SK-N-SH (cell line): ENCODE results near the gene TCEAL4. TPM values are rescaled to one million over a fixed set of nuclear protein-coding genes. Genes with fewer than 3 reads are reported as not detected.

Experiments used
- CTCF ChIA-PET: fragments of 300-600, 350-600 bp; formaldehyde crosslinking; extraction: SDS; loops from one replicate; lab custom pipeline; 2021; lab: Yijun Ruan, JAX
- POLR2A ChIA-PET: fragments of 350-600 bp; sonication (Branson Sonifier 250); formaldehyde crosslinking; extraction: SDS; loops from one replicate; lab custom pipeline; 2020; ENCODE audit warnings: antibody characterized with exemption, inconsistent platforms; lab: Yijun Ruan, JAX
- DNase-seq: peaks from one replicate; pipeline ENCODE4 v3.0.0; 2012
- H2AFZ ChIP-seq: fragments of 200-600 bp; sonication (generic); 2 replicates; pipeline ENCODE4 v1.8.1; 2016; ENCODE audit warnings: antibody characterized with exemption, mild to moderate bottlenecking, low read depth
- H3F3A ChIP-seq: fragments of 200-600 bp; sonication (generic); replicated peaks from 2 replicates; pipeline ENCODE3; 2016; ENCODE audit warnings: antibody characterized with exemption, mild to moderate bottlenecking; ENCODE audit not compliant: insufficient read depth
- H3K27ac ChIP-seq, 2 experiments: fragments of 200-500 bp in 1 of 2; fragments of 200-600 bp in 1 of 2; sonication (Bioruptor generic) in 1 of 2; sonication (generic), shearing (Covaris generic) in 1 of 2; 2 replicates each; pipeline versions ENCODE4 v1.5.1 to v1.6.1; 2014 to 2016; ENCODE audit warnings: low read depth in 2 of 2, inconsistent platforms in 1 of 2, low read length in 1 of 2, mild to moderate bottlenecking in 1 of 2, mixed read lengths in 1 of 2
- H3K27me3 ChIP-seq: fragments of 200-600 bp; sonication (generic), shearing (Covaris generic); 2 replicates; pipeline ENCODE4 v1.6.1; 2016; ENCODE audit warnings: mixed run types; ENCODE audit not compliant: insufficient read depth
- H3K36me3 ChIP-seq, 2 experiments: fragments of 200-500 bp in 1 of 2; fragments of 200-600 bp in 1 of 2; sonication (Bioruptor generic) in 1 of 2; sonication (generic) in 1 of 2; replicated peaks in 1 of 2; 2 replicates each; pipeline versions ENCODE3 to v1.5.1; 2014 to 2016; ENCODE audit warnings: low read length in 1 of 2, mild to moderate bottlenecking in 1 of 2; ENCODE audit not compliant: insufficient read depth in 2 of 2, control insufficient read depth in 1 of 2
- H3K4me1 ChIP-seq, 2 experiments: fragments of 200-500 bp in 1 of 2; fragments of 200-600 bp in 1 of 2; sonication (Bioruptor generic) in 1 of 2; sonication (generic), shearing (Covaris generic) in 1 of 2; 2 replicates each; pipeline versions ENCODE4 v1.5.1 to v1.6.1; 2014 to 2016; ENCODE audit warnings: low read depth in 1 of 2, low read length in 1 of 2, mixed run types in 1 of 2; ENCODE audit not compliant: insufficient read depth in 2 of 2, control insufficient read depth in 1 of 2
- H3K4me2 ChIP-seq: fragments of 200-600 bp; sonication (generic), shearing (Covaris generic); 2 replicates; pipeline ENCODE4 v1.6.1; 2017; ENCODE audit warnings: mixed run types
- H3K4me3 ChIP-seq, 2 experiments: fragments of 200-500 bp in 1 of 2; fragments of 200-600 bp in 1 of 2; sonication (Bioruptor generic) in 1 of 2; sonication (generic), shearing (Covaris generic) in 1 of 2; 2 replicates each; pipeline versions ENCODE4 v1.5.1 to v1.8.1; 2014 to 2016; ENCODE audit warnings: low read depth in 2 of 2, inconsistent platforms in 1 of 2, low read length in 1 of 2, mild to moderate bottlenecking in 1 of 2, mixed read lengths in 1 of 2, moderate library complexity in 1 of 2
- H3K79me2 ChIP-seq: fragments of 200-600 bp; sonication (generic); 2 replicates; pipeline ENCODE4 v1.8.1; 2017; ENCODE audit warnings: mild to moderate bottlenecking; ENCODE audit not compliant: insufficient read depth
- H3K9ac ChIP-seq: fragments of 200-600 bp; sonication (generic); 2 replicates; pipeline ENCODE4 v1.6.1; 2017; ENCODE audit warnings: mixed run types
- H3K9me2 ChIP-seq: fragments of 200-600 bp; sonication (generic); 2 replicates; pipeline ENCODE4 v1.6.1; 2017; ENCODE audit warnings: mixed run types
- H3K9me3 ChIP-seq: fragments of 200-600 bp; sonication (generic); 2 replicates; pipeline ENCODE4 v1.6.1; 2017; ENCODE audit warnings: mixed run types, mild to moderate bottlenecking, moderate library complexity
- H4K20me1 ChIP-seq: fragments of 200-600 bp; sonication (generic); 2 replicates; pipeline ENCODE4 v1.6.1; 2017; ENCODE audit warnings: mild to moderate bottlenecking, mixed run types; ENCODE audit not compliant: insufficient read depth
- CHD2 ChIP-seq: fragments of 150-350 bp; IDR thresholded peaks from 2 replicates; pipeline ENCODE4 v1.6.1; 2018; ENCODE audit warnings: low read length; ENCODE audit not compliant: partially characterized antibody
- ELF1 ChIP-seq: IDR thresholded peaks from 2 replicates; pipeline ENCODE4 v1.4.0; 2012
- EP300 ChIP-seq, 2 experiments: IDR thresholded peaks; 2 replicates each; pipeline versions ENCODE4 v1.4.0 to v1.6.1; 2012; ENCODE audit warnings: borderline replicate concordance in 1 of 2, low read depth in 1 of 2, low read length in 1 of 2
- FOXJ3 ChIP-seq: sonication (generic); formaldehyde crosslinking; IDR thresholded peaks from 2 replicates; pipeline ENCODE4 v1.5.1; 2020; ENCODE audit warnings: mild to moderate bottlenecking, missing genetic modification reagents
- MEF2A ChIP-seq: IDR thresholded peaks from 2 replicates; pipeline ENCODE4 v1.4.0; 2012; ENCODE audit warnings: low read depth, borderline replicate concordance
- MXI1 ChIP-seq: IDR thresholded peaks from 2 replicates; pipeline ENCODE4 v1.6.1; 2012; ENCODE audit warnings: mild to moderate bottlenecking, low read depth, low read length, improper control_type of control experiment
- NFIC ChIP-seq: IDR thresholded peaks from 2 replicates; pipeline ENCODE4 v1.4.0; 2012; ENCODE audit warnings: borderline replicate concordance
- RAD21 ChIP-seq: IDR thresholded peaks from 2 replicates; pipeline ENCODE4 v1.6.1; 2012; ENCODE audit warnings: mild to moderate bottlenecking, low read length
- RCOR1 ChIP-seq: fragments of 150-350 bp; IDR thresholded peaks from 2 replicates; pipeline ENCODE4 v1.6.1; 2017; ENCODE audit warnings: antibody characterized with exemption, low read length
- RFX5 ChIP-seq: IDR thresholded peaks from 2 replicates; pipeline ENCODE4 v1.6.1; 2012; ENCODE audit warnings: mild to moderate bottlenecking, improper control_type of control experiment, low read length
- RXRA ChIP-seq: IDR thresholded peaks from 2 replicates; pipeline ENCODE4 v1.4.0; 2012; ENCODE audit warnings: low read depth, mild to moderate bottlenecking, borderline replicate concordance
- TEAD4 ChIP-seq: IDR thresholded peaks from 2 replicates; pipeline ENCODE4 v1.4.0; 2012; ENCODE audit warnings: mild to moderate bottlenecking, borderline replicate concordance; ENCODE audit not compliant: insufficient read depth
- ZBTB33 ChIP-seq: IDR thresholded peaks from 2 replicates; pipeline ENCODE4 v1.4.0; 2012; ENCODE audit warnings: low read depth, borderline replicate concordance
- polyA plus RNA-seq, 3 experiments: library from polyadenylated mRNA; depleted of rRNA; stranded (reverse); fragments of >200 nt; gene quantifications; 2 replicates each; pipeline ENCODE4 v1.2.3, GENCODE V29; 2012

Gene TCEAL4
- polyA plus RNA-seq, 1 of the 3 experiments (the other 2 are of a cell fraction): 39.1 TPM

GRCh38 chrX:103585411-103586313 is at the start of gene TCEAL4 (continued):
- TF ChIP-seq FOXJ3 (no peak), MEF2A (no peak), RCOR1 (no peak), RFX5 (no peak)

- peaks cover 13% of the 10 kb centered on the region for H3F3A ChIP-seq
- H3K4me2 ChIP-seq: no peak overlapping the region
- H3K4me3 ChIP-seq: no peak overlapping the region
- peaks cover 0 to 2% of the 10 kb centered on the region in 2 experiments; a peak in 1 of 4 replicates for H3K4me1 ChIP-seq
- no peak for DNase-seq
- CTCF ChIA-PET: interaction anchor here (1.0 to 1.2 kb wide), 2 partner anchors 94 to 237 kb away, joined by 3 read pairs; no protein-coding TSS in a partner anchor
- no peaks in the 10 kb centered on the region for H3K9me2 ChIP-seq
- no peak overlapping the region for H3K9ac ChIP-seq
- no peaks in the 10 kb centered on the region for H3K27me3 ChIP-seq
- H2AFZ ChIP-seq: no peak overlapping the region
- no peak for TF ChIP-seq RAD21
- TF ChIP-seq ELF1: no peak
- no peak for TF ChIP-seq CHD2
- no peak for TF ChIP-seq ZBTB33
- no peak for TF ChIP-seq NFIC
- TF ChIP-seq MEF2A: no peak
- TF ChIP-seq RCOR1: no peak
- TF ChIP-seq TEAD4: no peak
- no peak for TF ChIP-seq MXI1
- no peak for TF ChIP-seq EP300 (IDR thresholded peaks at IDR 0.05; ENCODE audit: borderline replicate concordance in 1 of 2, low read depth in 1 of 2, low read length in 1 of 2)
- TF ChIP-seq, all 33 proteins: peak for 0
- Histone ChIP-seq H4K20me1 (no peaks in the 10 kb centered on the region), H3K36me3 (no peaks in the 10 kb centered on the region), H3K79me2 (no peaks in the 10 kb centered on the region), H3K27ac (no peak overlapping the region), H3K9me3 (no peaks in the 10 kb centered on the region)
- POLR2A ChIA-PET: no interaction called here
These were observed 49.2 kb upstream of the TCEAL4 start for GRCh38 chrX:103536071-103536470.

- Histone ChIP-seq H3K4me3 (no peak overlapping the region), H4K20me1 (no peaks in the 10 kb centered on the region), H3K4me1 (peaks cover 0 to 2% of the 10 kb centered on the region in 2 experiments; a peak in 1 of 4 replicates), H3K36me3 (no peaks in the 10 kb centered on the region), H3K9me3 (no peaks in the 10 kb centered on the region), H3F3A (peaks cover 6% of the 10 kb centered on the region), H3K9me2 (no peaks in the 10 kb centered on the region), H3K4me2 (no peak overlapping the region), H3K79me2 (no peaks in the 10 kb centered on the region), H3K27ac (no peak overlapping the region), H3K27me3 (no peaks in the 10 kb centered on the region), H2AFZ (no peak overlapping the region), H3K9ac (no peak overlapping the region)
- POLR2A ChIA-PET: no interaction called here
- CTCF ChIA-PET: interaction anchor here (1.0 kb wide), 1 partner anchor 93 kb away, joined by 3 read pairs; no protein-coding TSS in a partner anchor
- no peak for TF ChIP-seq RAD21
- no peak for TF ChIP-seq CHD2
- TF ChIP-seq FOXJ3: no peak
- TF ChIP-seq RXRA: no peak
- no peak for DNase-seq
These were observed 48.6 kb upstream of the TCEAL4 start for GRCh38 chrX:103536732-103537131.
